Osteoblast (primary cell): Measurements from ENCODE around the gene DHDDS. TPM values are rescaled to one million over a fixed set of nuclear protein-coding genes. Genes with fewer than 3 reads are reported as not detected.
A peak's percentile ranks its signal among the peaks of the same experiment; 100 is the strongest.

ENCODE experiments used
- DNase-seq: peaks from one replicate; pipeline ENCODE4 v3.0.0; 2011; ENCODE audit warnings: low spot score, mixed read lengths; ENCODE audit not compliant: insufficient read length; ENCODE audit errors: missing footprints
- H2AFZ ChIP-seq: 2 replicates; pipeline ENCODE4 v1.6.0; 2011; ENCODE audit warnings: mild to moderate bottlenecking, low read length
- H3K27ac ChIP-seq: 2 replicates; pipeline ENCODE4 v1.5.1; 2011; ENCODE audit warnings: mild to moderate bottlenecking, low read depth, low read length, moderate library complexity
- H3K27me3 ChIP-seq: 2 replicates; pipeline ENCODE4 v1.6.0; 2012; ENCODE audit warnings: mild to moderate bottlenecking, control low read depth, inconsistent platforms, low read length, moderate library complexity; ENCODE audit not compliant: insufficient read depth
- H3K36me3 ChIP-seq: 2 replicates; pipeline ENCODE4 v1.5.1; 2011; ENCODE audit warnings: mild to moderate bottlenecking, low read length, control low read depth, moderate library complexity; ENCODE audit not compliant: insufficient read depth
- H3K4me1 ChIP-seq: 2 replicates; pipeline ENCODE4 v1.5.1; 2011; ENCODE audit warnings: mild to moderate bottlenecking, low read length, control low read depth, moderate library complexity; ENCODE audit not compliant: insufficient read depth
- H3K4me2 ChIP-seq: 2 replicates; pipeline ENCODE4 v1.6.0; 2011; ENCODE audit warnings: mild to moderate bottlenecking, low read length; ENCODE audit not compliant: insufficient read depth
- H3K4me3 ChIP-seq: fragments of 200-600 bp; sonication (generic); 3 replicates; pipeline ENCODE4 v1.5.1; 2012; ENCODE audit warnings: mild to moderate bottlenecking, low read length, inconsistent platforms; ENCODE audit not compliant: insufficient read depth
- H3K79me2 ChIP-seq: 2 replicates; pipeline ENCODE4 v1.6.0; 2012; ENCODE audit warnings: mild to moderate bottlenecking, low read length, control low read depth, inconsistent platforms; ENCODE audit not compliant: insufficient read depth
- H3K9me3 ChIP-seq: 2 replicates; pipeline ENCODE4 v1.5.1; 2011; ENCODE audit warnings: low read depth, low read length, control low read depth
- H4K20me1 ChIP-seq: 2 replicates; pipeline ENCODE4 v1.6.0; 2012; ENCODE audit warnings: mild to moderate bottlenecking, low read length, control low read depth; ENCODE audit not compliant: insufficient read depth
- CTCF ChIP-seq: IDR thresholded peaks from 2 replicates; pipeline ENCODE4 v1.5.1; 2011; ENCODE audit warnings: mild to moderate bottlenecking, low read depth, low read length, moderate library complexity; ENCODE audit errors: extremely low read depth
- total RNA-seq: library from RNA; depleted of rRNA; stranded (reverse); fragments of >200 nt; gene quantifications from 2 replicates; pipeline ENCODE4 v1.2.3, GENCODE V29; 2012

The DHDDS gene
- total RNA-seq, 1 donor = 63.3 TPM

GRCh38 chr1:26411624-26412074, 20.5 kb upstream of the DHDDS start:
- no peak for TF ChIP-seq CTCF
- peaks cover 69% of the 10 kb centered on the region for H3K27me3 ChIP-seq
- peak; percentile 44 for DNase-seq

GRCh38 chr1:26412180-26412840, 19.8 kb upstream of the DHDDS start:
- H3K36me3 ChIP-seq = no peaks in the 10 kb centered on the region
- no peaks in the 10 kb centered on the region for H3K4me1 ChIP-seq
- no peak overlapping the region for H3K4me2 ChIP-seq
- H2AFZ ChIP-seq = no peak overlapping the region
- TF ChIP-seq CTCF = no peak
- no peak overlapping the region for H3K4me3 ChIP-seq
- H3K9me3 ChIP-seq = no peaks in the 10 kb centered on the region
- no peaks in the 10 kb centered on the region for H3K79me2 ChIP-seq
- H3K27me3 ChIP-seq = peaks cover 69% of the 10 kb centered on the region
- DNase-seq = peak; percentile 35
- H4K20me1 ChIP-seq = peaks cover 2% of the 10 kb centered on the region
- no peak overlapping the region for H3K27ac ChIP-seq

More at GRCh38 chr1:26411624-26412074, 20.5 kb upstream of the DHDDS start:
- H3K36me3 ChIP-seq = no peaks in the 10 kb centered on the region
- H3K4me3 ChIP-seq = no peak overlapping the region
- no peak overlapping the region for H2AFZ ChIP-seq
- H3K4me1 ChIP-seq = no peaks in the 10 kb centered on the region
- H3K27ac ChIP-seq = no peak overlapping the region
- peaks cover 2% of the 10 kb centered on the region for H4K20me1 ChIP-seq
- no peaks in the 10 kb centered on the region for H3K9me3 ChIP-seq
- H3K79me2 ChIP-seq = no peaks in the 10 kb centered on the region
- H3K4me2 ChIP-seq = no peak overlapping the region

GRCh38 chr1:26413031-26413430, 19.1 kb upstream of the DHDDS start:
- Histone ChIP-seq H3K9me3 (no peaks in the 10 kb centered on the region), H3K4me3 (no peak overlapping the region), H3K36me3 (no peaks in the 10 kb centered on the region), H3K4me2 (no peak overlapping the region), H3K4me1 (no peaks in the 10 kb centered on the region), H4K20me1 (peaks cover 2% of the 10 kb centered on the region), H3K27ac (no peak overlapping the region), H3K27me3 (peaks cover 69% of the 10 kb centered on the region), H2AFZ (no peak overlapping the region), H3K79me2 (no peaks in the 10 kb centered on the region)
- no peak for DNase-seq
- TF ChIP-seq CTCF = no peak

- Histone ChIP-seq H3K27ac (no peak overlapping the region), H3K79me2 (no peaks in the 10 kb centered on the region), H2AFZ (no peak overlapping the region), H3K4me2 (no peak overlapping the region), H3K4me3 (no peak overlapping the region), H3K9me3 (no peaks in the 10 kb centered on the region), H3K36me3 (no peaks in the 10 kb centered on the region), H3K27me3 (peaks cover 60% of the 10 kb centered on the region), H4K20me1 (no peaks in the 10 kb centered on the region), H3K4me1 (no peaks in the 10 kb centered on the region)
- peak; percentile 91 for DNase-seq
- peak; percentile 82 for TF ChIP-seq CTCF
Observed at GRCh38 chr1:26417111-26417759, 14.9 kb upstream of the DHDDS start.
